SK-N-MC (cell line): ENCODE data around the gene NDUFA11.

Source experiments
- EZH2 ChIP-seq: fragments of 200-600 bp; sonication (generic); IDR thresholded peaks from one replicate; pipeline ENCODE4 v1.6.1; 2017; ENCODE audit warnings: antibody characterized with exemption
- POLR2AphosphoS5 ChIP-seq: IDR thresholded peaks from 2 replicates; pipeline ENCODE4 v1.6.1; 2012; ENCODE audit warnings: mild to moderate bottlenecking, low read depth, low read length, borderline replicate concordance

- TF ChIP-seq EZH2 (no peak), POLR2AphosphoS5 (no peak)
These were observed 450 bp downstream of the NDUFA11 start for GRCh38 chr19:5903056-5903623.
